Measurements from ENCODE around the gene STX19.

STX19 gene

GRCh38 chr3:94015025-94015424 is 13.4 kb downstream of the STX19 start:
- H3K4me3 Mint-ChIP-seq: no peak overlapping the region
- no peaks in the 10 kb centered on the region for H3K27me3 Mint-ChIP-seq (ENCODE audit: low read depth)

GRCh38 chr3:94012185-94012584 is 16.2 kb downstream of the STX19 start:
- no peaks in the 10 kb centered on the region for H3K9me3 Mint-ChIP-seq
- H3K4me3 Mint-ChIP-seq: no peak overlapping the region
- H3K36me3 Mint-ChIP-seq (ENCODE audit: low read depth): peaks cover 7% of the 10 kb centered on the region
- H3K4me1 Mint-ChIP-seq: no peaks in the 10 kb centered on the region
- no peaks in the 10 kb centered on the region for H3K27me3 Mint-ChIP-seq (ENCODE audit: low read depth)
- no peak overlapping the region for H3K27ac Mint-ChIP-seq
- TF ChIP-seq, protein P1, sequence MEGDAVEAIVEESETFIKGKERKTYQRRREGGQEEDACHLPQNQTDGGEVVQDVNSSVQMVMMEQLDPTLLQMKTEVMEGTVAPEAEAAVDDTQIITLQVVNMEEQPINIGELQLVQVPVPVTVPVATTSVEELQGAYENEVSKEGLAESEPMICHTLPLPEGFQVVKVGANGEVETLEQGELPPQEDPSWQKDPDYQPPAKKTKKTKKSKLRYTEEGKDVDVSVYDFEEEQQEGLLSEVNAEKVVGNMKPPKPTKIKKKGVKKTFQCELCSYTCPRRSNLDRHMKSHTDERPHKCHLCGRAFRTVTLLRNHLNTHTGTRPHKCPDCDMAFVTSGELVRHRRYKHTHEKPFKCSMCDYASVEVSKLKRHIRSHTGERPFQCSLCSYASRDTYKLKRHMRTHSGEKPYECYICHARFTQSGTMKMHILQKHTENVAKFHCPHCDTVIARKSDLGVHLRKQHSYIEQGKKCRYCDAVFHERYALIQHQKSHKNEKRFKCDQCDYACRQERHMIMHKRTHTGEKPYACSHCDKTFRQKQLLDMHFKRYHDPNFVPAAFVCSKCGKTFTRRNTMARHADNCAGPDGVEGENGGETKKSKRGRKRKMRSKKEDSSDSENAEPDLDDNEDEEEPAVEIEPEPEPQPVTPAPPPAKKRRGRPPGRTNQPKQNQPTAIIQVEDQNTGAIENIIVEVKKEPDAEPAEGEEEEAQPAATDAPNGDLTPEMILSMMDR (IDR thresholded peaks at IDR 0.05; ENCODE audit: unreplicated experiment in 3 of 3): no peak

More at GRCh38 chr3:94015025-94015424, 13.4 kb downstream of the STX19 start:
- TF ChIP-seq, protein P1 (IDR thresholded peaks at IDR 0.05; ENCODE audit: unreplicated experiment in 3 of 3): no peak
- no peak overlapping the region for H3K27ac Mint-ChIP-seq
- H3K4me1 Mint-ChIP-seq: no peaks in the 10 kb centered on the region
- H3K36me3 Mint-ChIP-seq (ENCODE audit: low read depth): peaks cover 12% of the 10 kb centered on the region
- H3K9me3 Mint-ChIP-seq: no peaks in the 10 kb centered on the region

- Mint-ChIP-seq H3K4me3 (no peak overlapping the region), H3K27me3 (ENCODE audit: low read depth) (no peaks in the 10 kb centered on the region), H3K27ac (no peak overlapping the region), H3K9me3 (no peaks in the 10 kb centered on the region), H3K36me3 (ENCODE audit: low read depth) (peaks cover 9% of the 10 kb centered on the region), H3K4me1 (no peaks in the 10 kb centered on the region)
- TF ChIP-seq, protein P1 (IDR thresholded peaks at IDR 0.05; ENCODE audit: unreplicated experiment in 3 of 3): no peak
Observed at GRCh38 chr3:94011233-94011711, 17.1 kb downstream of the STX19 start.

DNA sequence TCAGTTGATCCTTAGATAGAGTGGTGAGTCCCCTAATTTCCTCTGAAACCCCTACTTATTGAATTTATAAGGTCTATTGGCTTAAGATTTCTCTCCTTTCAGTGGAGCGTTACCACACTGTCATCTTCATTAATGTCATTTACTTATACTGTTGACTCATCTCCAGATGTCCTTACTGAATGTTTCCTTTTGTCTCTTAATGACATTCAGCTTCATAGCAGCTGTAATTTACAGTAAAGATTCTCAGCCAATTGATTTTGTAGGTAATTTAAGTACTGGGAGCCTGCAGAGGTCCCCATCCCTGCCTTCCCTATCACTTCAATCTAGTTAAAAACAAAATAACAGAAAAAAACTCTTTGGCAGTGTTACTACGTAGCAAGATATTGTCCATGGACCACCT is 18.8 kb downstream of the STX19 start:
- Mint-ChIP-seq H3K9me3 (no peaks in the 10 kb centered on the region), H3K27me3 (ENCODE audit: low read depth) (no peaks in the 10 kb centered on the region), H3K27ac (no peak overlapping the region), H3K4me1 (peaks cover under 1% of the 10 kb centered on the region), H3K4me3 (no peak overlapping the region), H3K36me3 (ENCODE audit: low read depth) (peaks cover 5% of the 10 kb centered on the region)
- TF ChIP-seq, protein P1 (IDR thresholded peaks at IDR 0.05; ENCODE audit: unreplicated experiment in 3 of 3): no peak

DNA sequence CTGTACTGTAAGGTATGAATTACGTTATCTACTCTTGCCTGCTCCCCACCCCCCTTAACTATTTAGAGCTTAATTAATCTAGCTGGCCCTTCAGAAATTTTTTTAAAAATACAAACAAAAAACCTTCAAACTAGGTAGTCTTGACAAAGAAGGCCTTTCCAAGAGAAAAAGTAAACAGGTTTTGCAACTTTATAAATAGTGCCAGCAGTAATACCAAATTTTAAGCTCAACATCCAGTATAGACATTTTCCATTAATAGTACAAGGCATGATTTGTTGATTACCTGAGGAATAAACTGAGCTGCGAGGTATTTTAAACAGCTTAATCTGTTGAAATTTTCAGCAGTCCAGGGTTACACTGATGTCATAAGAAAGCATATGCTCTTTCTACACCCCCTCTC is 20.1 kb downstream of the STX19 start:
- Mint-ChIP-seq H3K9me3 (no peaks in the 10 kb centered on the region), H3K27me3 (ENCODE audit: low read depth) (no peaks in the 10 kb centered on the region), H3K36me3 (ENCODE audit: low read depth) (peaks cover 3% of the 10 kb centered on the region), H3K4me3 (no peak overlapping the region), H3K27ac (no peak overlapping the region), H3K4me1 (peaks cover 5% of the 10 kb centered on the region)
- TF ChIP-seq, protein P1 (IDR thresholded peaks at IDR 0.05; ENCODE audit: unreplicated experiment in 3 of 3): no peak

GRCh38 chr3:94004301-94004910 is 24.0 kb downstream of the STX19 start:
- peaks cover 10% of the 10 kb centered on the region for H3K4me1 Mint-ChIP-seq
- TF ChIP-seq, protein P1 (IDR thresholded peaks at IDR 0.05; ENCODE audit: unreplicated experiment in 3 of 3): peak; percentile 77 to 82 (median 79)
- no peaks in the 10 kb centered on the region for H3K27me3 Mint-ChIP-seq (ENCODE audit: low read depth)
- H3K36me3 Mint-ChIP-seq (ENCODE audit: low read depth): peaks cover 7% of the 10 kb centered on the region
- peak overlapping the region in 2 of 3 experiments; percentile 35 to 56 for H3K4me3 Mint-ChIP-seq
- H3K9me3 Mint-ChIP-seq: no peaks in the 10 kb centered on the region
- H3K27ac Mint-ChIP-seq: peak overlapping the region in 1 of 3 experiments; percentile 49
